GM12878 (cell line): ENCODE data around the gene KRTAP6-3. TPM values are rescaled to one million over a fixed set of nuclear protein-coding genes. Genes with fewer than 3 reads are reported as not detected.

Experiments used
- ATAC-seq: fragments of 200-7000 bp; cut with Tn5 transposase; 3 replicates; pipeline ENCODE4 v1.9.1; 2020; ENCODE audit warnings: mild to moderate bottlenecking, moderate library complexity
- BruUV-seq: library from RNA; stranded (reverse); fragments of 400-500 nt; replicated peaks from 2 replicates; lab custom pipeline; 2021; lab: Mats Ljungman, UMichigan
- CTCF ChIA-PET: fragments of 300-600 bp; sonication (Branson Sonifier 250); formaldehyde crosslinking; extraction: SDS; loops from one replicate; lab custom pipeline; 2021; ENCODE audit warnings: inconsistent platforms; lab: Yijun Ruan, JAX
- POLR2A ChIA-PET: fragments of 350-600 bp; formaldehyde crosslinking; extraction: SDS; loops from one replicate; lab custom pipeline; 2021; ENCODE audit warnings: inconsistent platforms; lab: Charles Lee
- RAD21 ChIA-PET: fragments of 300-600 bp; sonication (Branson Sonifier 250); formaldehyde crosslinking; loops from one replicate; lab custom pipeline; 2023; ENCODE audit warnings: antibody characterized with exemption; ENCODE audit not compliant: unreplicated experiment; lab: Charles Lee
- SMC1A ChIA-PET: fragments of 300-600 bp; sonication (Branson Sonifier 250); formaldehyde crosslinking; loops from one replicate; lab custom pipeline; 2023; ENCODE audit not compliant: unreplicated experiment, uncharacterized antibody; lab: Charles Lee
- DNase-seq: peaks from one replicate; pipeline ENCODE4 v3.0.0-alpha.2; 2011; ENCODE audit warnings: low read depth, low spot score
- FAIRE-seq: peaks from 3 replicates; lab custom pipeline; 2011; peaks lifted over from hg19 to GRCh38; lab: Jason Lieb, UNC
- H2AFZ ChIP-seq: 2 replicates; pipeline ENCODE4 v1.6.0; 2011; ENCODE audit warnings: low read depth, low read length, control low read depth; ENCODE audit not compliant: control insufficient read depth
- H3K27ac ChIP-seq: 2 replicates; pipeline ENCODE4 v1.5.1; 2011; ENCODE audit warnings: control low read depth; ENCODE audit not compliant: control insufficient read depth, insufficient read depth
- H3K27me3 ChIP-seq, 2 experiments: replicated peaks in 1 of 2; 2 replicates each; pipeline versions ENCODE4 v1.6.0 to v1.6.1; 2011; ENCODE audit warnings: low read length in 1 of 2; ENCODE audit not compliant: control insufficient read depth in 2 of 2, insufficient read depth in 2 of 2
- H3K36me3 ChIP-seq, 2 experiments: 2 replicates each; pipeline ENCODE4 v1.5.1; 2011; ENCODE audit warnings: low read length in 1 of 2; ENCODE audit not compliant: control insufficient read depth in 2 of 2, insufficient read depth in 2 of 2
- H3K4me1 ChIP-seq: 2 replicates; pipeline ENCODE4 v1.6.1; 2011; ENCODE audit warnings: mild to moderate bottlenecking, low read length, moderate library complexity, mixed read lengths; ENCODE audit not compliant: control insufficient read depth, insufficient read depth
- H3K4me2 ChIP-seq: 2 replicates; pipeline ENCODE4 v1.6.0; 2011; ENCODE audit warnings: control low read depth; ENCODE audit not compliant: control insufficient read depth, insufficient read depth
- H3K4me3 ChIP-seq: fragments of 200-600 bp; sonication (generic); 2 replicates; pipeline ENCODE4 v1.5.1; 2016
- H3K79me2 ChIP-seq: 2 replicates; pipeline ENCODE4 v1.6.0; 2011; ENCODE audit warnings: low read length; ENCODE audit not compliant: control insufficient read depth, insufficient read depth
- H3K9ac ChIP-seq: 2 replicates; pipeline ENCODE4 v1.8.0; 2011; ENCODE audit warnings: low read length, control low read depth, mixed read lengths; ENCODE audit not compliant: control insufficient read depth, insufficient read depth
- H3K9me3 ChIP-seq: replicated peaks from 3 replicates; pipeline ENCODE4 v1.5.1; 2011; ENCODE audit warnings: mild to moderate bottlenecking, low read length; ENCODE audit not compliant: control insufficient read depth, insufficient read depth
- H4K20me1 ChIP-seq: 2 replicates; pipeline ENCODE4 v1.6.0; 2011; ENCODE audit not compliant: control insufficient read depth, insufficient read depth
- ATF3 ChIP-seq: IDR thresholded peaks from 2 replicates; pipeline ENCODE4 v1.6.1; 2011; ENCODE audit warnings: low read depth, mild to moderate bottlenecking, low read length, moderate library complexity, borderline replicate concordance; ENCODE audit errors: extremely low read depth
- BCL3 ChIP-seq: IDR thresholded peaks from 2 replicates; pipeline ENCODE4 v1.6.1; 2011; ENCODE audit warnings: borderline replicate concordance, low read depth, mild to moderate bottlenecking, moderate library complexity, low read length; ENCODE audit not compliant: insufficient read depth, poor library complexity, severe bottlenecking
- CHD2 ChIP-seq: IDR thresholded peaks from 2 replicates; pipeline ENCODE4 v1.6.1; 2011; ENCODE audit warnings: low read depth, low read length, improper control_type of control experiment, borderline replicate concordance
- DPF2 ChIP-seq: fragments of 450-650 bp; IDR thresholded peaks from 2 replicates; pipeline ENCODE4 v1.6.1; 2017; ENCODE audit warnings: mild to moderate bottlenecking
- EED ChIP-seq: sonication (generic); IDR thresholded peaks from 2 replicates; pipeline ENCODE4 v1.6.1; 2016; ENCODE audit warnings: antibody characterized with exemption, low read depth
- GATAD2B ChIP-seq: fragments of 450-650 bp; conservative IDR thresholded peaks from 2 replicates; pipeline ENCODE4 v1.6.1; 2017; ENCODE audit warnings: low read depth, mild to moderate bottlenecking, moderate library complexity
- HCFC1 ChIP-seq: fragments of 150-350 bp; IDR thresholded peaks from 2 replicates; pipeline ENCODE4 v1.6.1; 2014; ENCODE audit warnings: low read length
- IKZF2 ChIP-seq, 2 experiments: fragments of 450-650 bp; IDR thresholded peaks; 2 replicates each; pipeline ENCODE4 v1.6.1; 2017; ENCODE audit warnings: mild to moderate bottlenecking in 2 of 2, moderate library complexity in 2 of 2
- IRF3 ChIP-seq: fragments of 450-650 bp; IDR thresholded peaks from 2 replicates; pipeline ENCODE4 v1.6.1; 2014; ENCODE audit warnings: mild to moderate bottlenecking
- IRF4 ChIP-seq: IDR thresholded peaks from 2 replicates; pipeline ENCODE4 v1.6.1; 2011; ENCODE audit warnings: low read depth, low read length
- MTA3 ChIP-seq: IDR thresholded peaks from 2 replicates; pipeline ENCODE4 v1.6.1; 2012; ENCODE audit warnings: low read length, inconsistent platforms, borderline replicate concordance
- NFYB ChIP-seq: IDR thresholded peaks from 2 replicates; pipeline ENCODE4 v1.6.1; 2011; ENCODE audit warnings: low read depth, mild to moderate bottlenecking, low read length, improper control_type of control experiment, moderate library complexity; ENCODE audit not compliant: insufficient read depth
- POLR2A ChIP-seq: IDR thresholded peaks from 2 replicates; pipeline ENCODE4 v1.6.1; 2011; ENCODE audit warnings: low read depth, mild to moderate bottlenecking, low read length
- RELB ChIP-seq: fragments of 450-650 bp; IDR thresholded peaks from 2 replicates; pipeline ENCODE4 v1.6.1; 2017; ENCODE audit warnings: low read depth, mild to moderate bottlenecking, moderate library complexity
- USF2 ChIP-seq: IDR thresholded peaks from 2 replicates; pipeline ENCODE4 v1.6.1; 2011; ENCODE audit warnings: low read depth, low read length, improper control_type of control experiment, borderline replicate concordance
- ZBTB4 ChIP-seq: fragments of 450-650 bp; formaldehyde crosslinking; IDR thresholded peaks from 2 replicates; pipeline ENCODE4 v1.4.0; 2022; ENCODE audit warnings: mild to moderate bottlenecking, moderate library complexity
- WGBS: methylation state at CpG from one replicate; pipeline ENCODE4 v1.1.6; 2016; ENCODE audit warnings: low lambda C conversion rate; ENCODE audit not compliant: insufficient replicate concordance, insufficient coverage; ENCODE audit errors: missing lambda C conversion rate; 5-methylcytosine and 5-hydroxymethylcytosine counted together
- in situ Hi-C: fragments of 300-500 bp; cut with MboI; formaldehyde crosslinking; loops from 9 replicates; pipeline ENCODE4 v1.14.3; 2018; ENCODE audit warnings: mixed read lengths
- intact Hi-C: fragments of 100-400 bp; cut with micrococcal nuclease; formaldehyde crosslinking; loops from one replicate; pipeline ENCODE4 v1.14.2; 2022; ENCODE audit not compliant: unreplicated experiment
- polyA plus RNA-seq, 11 experiments: library from polyadenylated mRNA; depleted of rRNA in 4 of 11; unstranded in 6 of 11; stranded (reverse) in 5 of 11; fragments of >200 nt; fragmentation: Nextera tagmentation in 4 of 11; fragmentation: Illumina TruSeq in 1 of 11; extraction: Ambion mirVana in 4 of 11; extraction: Trizol in 1 of 11; gene quantifications; 1 replicate in 1 of 11; 2 replicates in 10 of 11; pipeline versions ENCODE4 v1.2.1 to v1.2.3, GENCODE V29; 2011 to 2016; ENCODE audit warnings: inconsistent platforms in 2 of 11, missing spikeins in 2 of 11, low read depth in 1 of 11
- total RNA-seq, 4 experiments: library from RNA; depleted of rRNA in 3 of 4; stranded (reverse); fragments of >200 nt in 3 of 4; fragmentation: Illumina TruSeq in 1 of 4; extraction: Trizol in 1 of 4; gene quantifications; 2 replicates each; pipeline versions ENCODE4 v1.2.1 to v1.2.3, GENCODE V29; 2013 to 2021

Gene KRTAP6-3
- total and polyA plus RNA-seq, 10 of the 15 experiments (the other 5 are each of a cell fraction or from before 2014, with no cell fraction given): not detected

GRCh38 chr21:30620522-30620921, 28.3 kb downstream of the KRTAP6-3 start, which contains the start of gene KRTAP20-4:
KRTAP20-4 (plus strand) TSS chr21:30620627.
- no peak for FAIRE-seq
- TF ChIP-seq GATAD2B: no peak
- TF ChIP-seq IRF4: no peak
- TF ChIP-seq BCL3: no peak
- no peak for TF ChIP-seq RELB
- TF ChIP-seq DPF2: no peak
- TF ChIP-seq USF2: no peak
- TF ChIP-seq CHD2: no peak
- TF ChIP-seq POLR2A: no peak
- no peak for TF ChIP-seq EED
- TF ChIP-seq MTA3: no peak
- TF ChIP-seq IKZF2 (IDR thresholded peaks at IDR 0.05): no peak
- TF ChIP-seq ZBTB4 (CRISPR knock-in tag): no peak
- TF ChIP-seq IRF3: no peak
- no peak for TF ChIP-seq HCFC1
- no peak for TF ChIP-seq NFYB
- TF ChIP-seq ATF3: no peak

More at GRCh38 chr21:30620522-30620921, 28.3 kb downstream of the KRTAP6-3 start, which contains the start of gene KRTAP20-4:
- no peaks in the 10 kb centered on the region for H3K79me2 ChIP-seq
- BruUV-seq: no TSS peak
- POLR2A ChIA-PET: no interaction called here
- no peak within 1 kb of the TSS for H3K27ac ChIP-seq
- H3K4me3 ChIP-seq: no peak within 1 kb of the TSS
- H4K20me1 ChIP-seq: no peaks in the 10 kb centered on the region
- no peaks in the 10 kb centered on the region for H3K27me3 ChIP-seq
- intact Hi-C loops: no loop called here
- no peak within 1 kb of the TSS for H3K9ac ChIP-seq
- no peak within 1 kb of the TSS for H3K4me2 ChIP-seq
- H3K36me3 ChIP-seq: no peaks in the 10 kb centered on the region
- no peak within 1 kb of the TSS for H2AFZ ChIP-seq
- in situ Hi-C loops: no loop called here
- ATAC-seq: no peak
- no peaks in the 10 kb centered on the region; the same call in 2 of the 3 replicates for H3K9me3 ChIP-seq
- RAD21 ChIA-PET: no interaction called here
- H3K4me1 ChIP-seq: no peaks in the 10 kb centered on the region
- 14% methylated on average over 3 of the region's 3 CpGs for WGBS
- SMC1A ChIA-PET: no interaction called here
- CTCF ChIA-PET: no interaction called here
- DNase-seq: no peak
